Glomerular visceral epithelial cell (primary cell): ENCODE data around the gene GTF3C2.
"Not testable (repeated sequence)": the region's sequence is repeated elsewhere in the genome, so short reads cannot be mapped to it uniquely, and the experiment has no call there.

ENCODE experiments used
- DNase-seq: peaks from one replicate; pipeline ENCODE4 v3.0.0-alpha.2; 2016; ENCODE audit errors: extremely low spot score

Gene GTF3C2

GRCh38 chr2:27322766-27323595 is 33.6 kb downstream of the GTF3C2 start, which contains the start of gene MPV17:
Gene MPV17, minus strand, starts transcription at chr2:27323097. Its CDS starts 580 bp downstream, at chr2:27322517.
- DNase-seq: peak; percentile 89

- DNase-seq: peak; percentile 28
Observed at GRCh38 chr2:27322301-27322765, 34.2 kb downstream of the GTF3C2 start.

GRCh38 chr2:27320958-27321543 is 35.5 kb downstream of the GTF3C2 start:
- DNase-seq: peak; percentile 98

- not testable (repeated sequence) for DNase-seq
Observed at GRCh38 chr2:27319839-27320238, 36.7 kb downstream of the GTF3C2 start.

GRCh38 chr2:27316655-27317412 is 39.7 kb downstream of the GTF3C2 start:
- no peak for DNase-seq

- DNase-seq: no peak
Observed at GRCh38 chr2:27315122-27315521, 41.4 kb downstream of the GTF3C2 start.

- DNase-seq: no peak
Observed at GRCh38 chr2:27314709-27315108, 41.9 kb downstream of the GTF3C2 start.

- DNase-seq: no peak
Observed at GRCh38 chr2:27313882-27314645, 42.5 kb downstream of the GTF3C2 start.

GRCh38 chr2:27312152-27312551 is 44.4 kb downstream of the GTF3C2 start:
- DNase-seq: no peak

GRCh38 chr2:27309651-27310050 is 46.9 kb downstream of the GTF3C2 start:
- DNase-seq: no peak

- DNase-seq: no peak
Observed at GRCh38 chr2:27308359-27308881, 48.1 kb downstream of the GTF3C2 start, which contains the start of gene UCN. Gene UCN, minus strand, starts transcription at chr2:27308445. Its CDS starts 550 bp downstream, at chr2:27307895.

- no peak for DNase-seq
Observed at GRCh38 chr2:27307545-27308358, 48.8 kb downstream of the GTF3C2 start.

GRCh38 chr2:27307287-27307544 is 49.3 kb downstream of the GTF3C2 start:
- no peak for DNase-seq

GRCh38 chr2:27306573-27307286 is 49.8 kb downstream of the GTF3C2 start:
- no peak for DNase-seq

- no peak for DNase-seq
Observed at GRCh38 chr2:27306136-27306535, 50.4 kb downstream of the GTF3C2 start.

- no peak for DNase-seq
Observed at GRCh38 chr2:27305516-27305915, 51.0 kb downstream of the GTF3C2 start.

- DNase-seq: no peak
Observed at GRCh38 chr2:27304488-27305240, 51.9 kb downstream of the GTF3C2 start.

GRCh38 chr2:27303093-27304025 is 53.2 kb downstream of the GTF3C2 start:
- DNase-seq: peak; percentile 54
